COLO668 (cell line): ENCODE measurements around the gene WDPCP.
A peak's percentile ranks its signal among the peaks of the same experiment; 100 is the strongest.
"Not testable (repeated sequence)": the region's sequence is repeated elsewhere in the genome, so short reads cannot be mapped to it uniquely, and the experiment has no call there.

Source experiments
- DNase-seq: peaks from one replicate; lab custom pipeline; 2025; ENCODE audit not compliant: unreplicated experiment; lab: John Stamatoyannopoulos, UW

Gene WDPCP

DNA sequence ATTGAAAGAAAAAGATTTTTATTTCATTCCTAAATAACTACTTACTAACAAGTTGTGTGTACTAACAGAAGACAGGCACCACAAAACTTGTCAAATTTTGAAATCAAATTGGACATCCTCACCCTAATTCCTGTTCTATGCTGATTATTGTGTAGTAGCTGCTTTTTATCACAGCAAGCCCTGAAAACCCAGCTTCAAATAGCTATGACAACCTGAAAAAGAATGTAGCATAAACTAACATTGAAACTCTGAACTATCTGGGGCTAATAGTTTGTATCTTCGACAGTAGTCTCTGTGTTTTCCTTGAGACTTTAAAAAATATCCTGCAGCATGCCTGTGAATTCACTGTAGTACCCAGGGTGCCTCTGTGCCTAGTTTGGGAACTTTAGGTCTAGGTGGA, 122.6 kb downstream of the WDPCP start:
- DNase-seq, result no peak

DNA sequence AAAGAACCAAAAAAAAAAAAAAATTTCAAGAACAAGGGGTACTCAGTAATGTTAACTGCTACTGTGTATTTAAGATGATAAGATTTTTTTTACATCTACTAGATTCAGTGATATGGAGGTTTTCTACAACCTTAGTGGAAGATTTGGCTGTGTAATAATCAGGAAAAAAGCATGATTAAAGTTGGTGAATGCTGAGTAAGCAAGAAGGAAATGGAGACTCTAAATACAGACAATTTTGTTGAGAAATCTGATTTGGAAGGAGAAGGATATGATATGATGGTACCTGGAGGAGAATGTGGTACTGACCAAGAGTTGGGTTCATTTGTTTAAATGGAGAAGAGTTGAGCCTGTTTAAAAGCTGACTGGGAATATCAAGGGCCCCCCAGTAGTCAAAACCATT, 125.1 kb downstream of the WDPCP start:
- DNase-seq, result no peak

DNA sequence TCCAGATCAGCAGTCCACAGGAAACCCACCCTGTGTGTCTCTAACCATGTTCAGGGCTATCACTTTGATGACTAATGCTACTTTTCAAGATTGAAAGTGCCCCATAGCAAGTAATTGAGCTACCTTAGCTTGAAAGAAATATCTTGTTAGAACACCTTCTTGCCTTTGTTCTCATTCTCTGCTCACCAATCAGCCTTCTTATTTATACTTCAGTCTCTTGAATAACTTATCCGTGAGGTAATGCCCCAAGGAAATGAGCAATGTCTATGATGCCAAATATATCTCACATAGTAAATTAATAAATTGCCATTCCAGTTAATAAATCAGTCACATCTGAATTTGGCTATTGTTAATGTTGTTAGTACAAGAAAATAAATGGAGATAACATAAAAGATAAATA, 141.6 kb downstream of the WDPCP start:
- no peak for DNase-seq

DNA sequence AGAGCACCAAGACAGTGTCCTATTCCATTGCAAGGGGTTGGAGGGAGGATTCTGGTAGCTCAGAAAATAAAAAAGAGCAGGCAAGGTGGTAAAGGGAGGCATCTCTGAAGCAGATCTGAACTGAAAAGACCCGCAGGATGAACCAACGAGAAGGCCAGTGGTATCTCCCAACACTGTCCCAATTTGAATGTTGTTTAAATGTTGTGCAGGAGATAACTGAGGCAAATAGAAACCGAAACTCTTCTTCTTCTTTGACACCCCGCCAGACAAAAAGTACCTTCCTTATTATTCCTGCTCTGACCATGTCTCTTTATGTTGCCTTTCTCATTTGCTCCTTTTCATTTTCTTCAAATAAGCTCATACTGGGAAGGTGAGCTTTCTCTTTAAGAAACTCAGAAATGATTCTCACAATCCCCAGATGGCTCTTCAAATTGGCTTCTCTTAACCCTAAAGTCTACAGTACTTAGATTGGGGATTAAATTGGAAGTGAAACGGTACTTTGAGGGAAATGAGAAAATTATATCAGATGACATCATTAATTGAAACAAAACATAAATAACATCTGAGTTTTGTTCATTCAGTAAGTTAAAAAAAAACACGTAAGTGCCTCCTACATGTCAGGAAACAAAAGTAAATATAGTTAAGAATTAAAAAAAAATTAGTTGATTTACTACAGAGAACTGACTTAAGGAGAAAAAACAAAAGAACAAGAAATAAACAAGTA, 143.6 kb downstream of the WDPCP start:
- DNase-seq, result no peak

DNA sequence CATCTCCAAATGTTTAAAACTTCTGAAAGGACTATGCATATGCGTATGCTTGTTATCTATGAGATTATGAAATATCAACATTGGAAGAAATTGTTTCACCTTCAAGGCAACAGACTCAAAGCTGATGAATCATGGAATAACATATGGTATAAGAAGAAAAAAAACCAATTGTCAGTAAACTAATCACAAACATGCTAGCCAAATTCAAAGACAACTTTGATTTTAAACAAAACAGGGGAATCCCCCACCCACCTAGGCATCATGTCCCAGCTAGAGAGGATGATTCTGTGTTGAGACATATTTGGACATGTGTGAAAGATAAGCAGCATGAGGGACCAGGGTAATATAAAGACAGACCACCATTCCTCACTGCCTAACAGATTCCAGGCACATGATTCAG, 147.7 kb downstream of the WDPCP start:
- no peak for DNase-seq

DNA sequence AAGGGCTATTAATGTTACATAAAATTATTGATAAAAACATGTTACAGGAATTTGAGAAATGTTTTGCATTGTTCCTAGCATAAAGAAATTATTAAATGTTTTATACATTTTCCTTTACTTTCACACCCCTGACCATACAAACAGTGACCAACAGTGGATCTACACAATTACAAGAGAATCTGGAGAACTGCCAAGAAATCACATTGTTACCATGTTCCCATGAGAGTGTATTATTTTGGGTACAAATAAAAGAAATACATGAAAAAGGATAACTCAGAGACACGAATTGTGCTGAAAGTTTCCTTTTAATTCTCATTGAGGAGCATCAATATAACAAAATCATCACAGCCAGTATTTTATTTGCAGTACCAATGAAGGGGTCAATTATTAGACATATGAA, 150.1 kb downstream of the WDPCP start:
- DNase-seq, result no peak

DNA sequence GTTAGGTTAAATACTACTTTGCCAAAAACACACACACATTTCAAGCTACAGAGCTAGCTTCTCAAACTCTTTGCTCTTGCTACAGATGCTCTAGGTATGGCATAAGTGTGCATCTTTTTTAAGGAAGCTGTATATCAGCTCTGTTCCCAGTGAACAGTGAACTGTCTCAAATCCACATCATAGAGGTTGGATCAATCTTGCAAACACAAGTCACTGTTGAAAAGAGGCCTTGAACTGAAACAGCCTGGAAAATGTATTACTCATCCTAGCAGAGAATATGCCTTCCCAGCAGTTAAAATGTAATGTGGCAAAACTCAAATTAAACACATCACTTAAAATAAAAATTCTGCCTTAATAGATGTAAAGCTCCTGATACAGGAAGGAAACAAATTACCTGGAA, 151.8 kb downstream of the WDPCP start:
- DNase-seq, result no peak

DNA sequence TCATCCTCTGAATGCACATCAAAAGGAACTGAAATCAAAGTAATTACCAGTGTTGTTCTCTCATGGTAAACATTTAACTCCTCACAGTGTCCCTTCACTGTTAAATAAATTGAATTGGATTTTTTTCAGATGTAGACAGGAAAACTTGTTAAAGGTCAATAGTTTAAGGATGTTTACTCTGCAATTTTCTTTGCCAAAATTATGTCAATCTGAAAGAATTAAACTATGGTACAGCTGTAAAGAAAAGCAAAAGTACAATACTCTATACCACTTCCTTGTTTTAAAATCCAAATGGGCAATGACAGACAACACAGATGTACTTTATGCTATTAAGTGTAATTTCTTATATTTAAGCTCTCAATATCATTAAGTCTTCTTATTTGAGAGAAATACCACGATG, 153.2 kb downstream of the WDPCP start:
- DNase-seq, result no peak

DNA sequence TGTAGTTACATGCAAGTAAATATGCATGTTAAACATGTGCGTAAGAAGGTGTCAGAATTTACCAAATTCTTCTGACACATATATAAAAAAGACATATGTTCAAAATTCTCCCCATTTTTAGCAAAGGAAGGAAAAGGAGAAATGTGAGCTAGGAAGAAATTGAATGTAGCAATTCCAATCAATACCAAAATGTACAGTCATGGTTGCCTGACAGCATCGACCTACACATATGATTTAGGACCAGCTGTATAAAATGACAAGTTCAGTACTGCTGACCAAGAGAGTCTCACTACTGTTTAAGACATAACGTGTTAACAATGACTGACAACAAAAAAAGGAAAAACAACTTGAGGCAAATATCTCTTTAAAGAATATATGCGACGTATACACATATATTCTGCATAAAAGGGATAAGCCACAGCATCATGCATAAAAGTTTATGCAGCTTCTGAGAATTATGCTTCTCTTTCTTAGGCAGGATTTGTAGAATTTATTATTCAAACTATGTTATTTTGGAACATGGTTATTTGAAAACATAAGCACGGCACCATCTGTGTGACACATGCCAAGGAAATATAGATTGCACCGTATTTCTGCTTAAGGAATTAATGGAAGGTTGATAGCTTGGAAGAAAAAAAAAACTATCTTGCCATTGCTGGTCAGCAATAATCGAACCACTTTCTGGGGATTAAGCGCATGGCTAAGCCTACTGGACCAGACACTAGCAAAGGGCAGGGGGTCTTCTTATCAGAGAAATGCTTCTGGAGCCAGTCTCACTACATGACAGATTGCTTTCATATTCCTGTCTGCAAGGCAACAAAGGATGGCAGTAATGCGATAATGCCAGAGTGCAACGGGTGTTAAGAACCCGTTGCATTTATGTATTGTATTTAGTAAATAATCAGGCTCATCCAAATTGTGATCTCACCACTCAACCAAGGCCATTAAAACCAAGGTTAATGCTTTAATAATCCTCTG, 154.0 kb downstream of the WDPCP start:
- DNase-seq, result no peak

DNA sequence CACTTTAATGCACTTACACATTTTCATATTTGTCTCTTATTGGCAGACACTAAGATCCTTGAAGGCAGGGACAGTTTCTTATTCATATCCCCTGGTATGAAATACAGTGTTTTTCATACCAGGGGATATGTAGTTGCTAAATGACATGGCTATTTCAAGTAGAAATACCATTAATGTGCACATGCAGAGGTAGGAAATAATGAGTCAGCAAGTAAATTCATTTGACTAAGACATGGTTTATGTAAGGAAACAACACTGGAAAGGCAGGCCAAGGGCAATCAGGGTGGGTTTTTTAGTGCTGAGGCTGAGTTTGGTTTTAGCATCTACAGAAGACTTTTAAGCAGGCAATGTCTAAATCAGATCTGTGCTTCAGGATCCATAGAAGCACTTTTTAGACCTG, 155.9 kb downstream of the WDPCP start:
- no peak for DNase-seq

DNA sequence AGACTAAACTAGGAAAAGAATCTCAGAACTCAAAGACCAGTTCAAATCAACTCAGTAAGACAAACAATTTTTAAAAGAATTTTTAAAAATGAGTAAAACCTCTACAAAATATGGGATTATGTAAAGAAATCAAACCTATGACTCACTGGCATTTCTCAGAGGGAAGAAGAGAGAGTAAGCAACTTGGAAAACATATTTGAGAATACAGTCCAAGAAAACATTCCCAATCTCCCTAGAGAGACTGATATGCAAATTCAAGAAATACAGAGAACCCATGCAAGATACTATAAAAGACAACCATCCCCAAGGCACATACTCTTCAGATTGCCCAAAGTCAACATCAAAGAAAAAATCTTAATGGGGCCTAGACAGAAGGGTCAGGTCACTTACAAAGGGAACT, 162.7 kb downstream of the WDPCP start:
- DNase-seq, result no peak

DNA sequence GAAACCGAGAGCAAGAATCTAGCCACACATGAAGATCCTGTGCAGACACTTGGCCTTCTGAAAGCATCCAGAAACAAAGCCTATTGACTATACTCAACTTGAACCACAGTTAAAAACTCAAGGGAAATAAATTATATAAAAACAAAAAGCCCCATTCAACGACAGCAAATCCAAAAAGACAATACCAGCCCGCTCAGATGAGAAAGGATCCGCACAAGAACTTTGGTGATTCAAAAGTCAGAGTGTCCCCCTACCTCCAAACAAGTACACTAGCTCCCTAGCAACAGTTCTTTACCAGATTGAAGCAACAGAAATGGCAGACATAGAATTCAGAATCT, 163.2 kb downstream of the WDPCP start:
- no peak for DNase-seq

DNA sequence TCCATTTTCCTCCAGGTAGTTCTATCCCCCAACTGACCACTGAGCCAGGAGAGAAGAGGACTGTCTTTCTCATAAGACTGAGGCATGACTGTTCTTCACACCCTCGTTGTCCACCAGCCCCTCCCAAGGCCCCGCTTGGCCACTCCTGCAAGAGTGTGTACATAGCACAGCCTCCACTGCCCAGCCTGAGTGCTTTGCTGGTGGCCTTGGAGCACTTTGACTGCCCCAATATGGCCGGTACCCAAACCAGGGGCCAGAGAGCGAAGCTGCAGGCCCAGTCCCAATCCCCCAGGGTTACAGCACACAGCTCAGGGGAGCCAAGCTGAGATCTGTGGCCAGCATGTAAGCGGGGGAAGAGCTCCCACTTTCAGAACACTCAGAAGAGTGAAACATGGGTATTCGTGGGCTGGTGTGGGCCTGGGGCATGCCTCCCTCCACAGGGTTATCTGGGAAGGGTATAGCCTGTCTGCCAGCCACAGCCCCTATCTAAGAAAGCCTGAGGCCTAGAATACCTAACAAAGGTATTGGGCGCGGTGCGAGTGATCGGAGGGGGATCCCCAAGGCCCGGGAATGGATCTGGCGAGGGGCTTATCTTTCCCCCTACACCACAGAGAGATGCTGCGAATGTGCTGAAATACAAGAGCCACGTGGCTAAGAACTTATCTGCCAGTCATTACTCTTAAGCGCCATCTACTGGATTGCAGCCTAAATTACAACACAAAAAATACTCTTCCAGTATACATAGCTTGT, 163.8 kb downstream of the WDPCP start:
- peak; percentile 8 for DNase-seq

DNA sequence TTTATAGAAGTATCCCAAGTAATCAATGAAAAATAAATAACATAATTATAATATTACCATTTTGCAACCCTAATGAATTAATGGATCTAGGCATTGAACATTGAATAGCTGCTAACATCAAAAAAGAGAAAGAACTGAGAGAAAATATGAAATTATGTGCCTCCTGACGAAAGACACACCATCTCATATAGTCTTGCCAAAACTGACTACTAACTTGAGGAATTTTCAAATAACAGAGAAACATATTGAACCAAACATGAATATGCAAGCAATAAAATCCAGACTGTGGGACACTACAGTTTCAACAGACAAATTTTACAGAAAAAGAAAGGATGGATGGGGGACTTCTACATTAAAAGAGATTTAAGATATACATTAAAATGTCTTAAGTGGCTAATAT, 165.7 kb downstream of the WDPCP start:
- no peak for DNase-seq

DNA sequence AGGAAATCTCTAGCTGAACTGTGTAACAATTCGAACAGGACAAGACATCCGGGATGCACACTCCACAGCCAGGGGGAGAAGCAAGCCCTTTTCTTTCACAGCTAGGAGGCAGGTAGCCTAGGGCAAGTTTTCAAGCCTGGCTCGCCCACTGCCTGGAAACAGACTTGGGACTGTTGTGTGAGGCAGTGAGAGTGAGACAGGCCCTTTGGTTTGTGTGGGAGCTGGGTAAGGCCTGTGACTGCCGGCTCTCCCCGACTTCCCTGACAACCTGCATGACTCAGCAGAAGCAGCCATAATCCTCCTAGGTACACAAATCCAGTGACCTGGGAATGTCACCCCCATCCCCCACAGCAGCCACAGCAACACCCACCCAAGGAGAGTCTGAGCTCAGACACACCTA, 179.7 kb downstream of the WDPCP start:
- DNase-seq, result no peak

DNA sequence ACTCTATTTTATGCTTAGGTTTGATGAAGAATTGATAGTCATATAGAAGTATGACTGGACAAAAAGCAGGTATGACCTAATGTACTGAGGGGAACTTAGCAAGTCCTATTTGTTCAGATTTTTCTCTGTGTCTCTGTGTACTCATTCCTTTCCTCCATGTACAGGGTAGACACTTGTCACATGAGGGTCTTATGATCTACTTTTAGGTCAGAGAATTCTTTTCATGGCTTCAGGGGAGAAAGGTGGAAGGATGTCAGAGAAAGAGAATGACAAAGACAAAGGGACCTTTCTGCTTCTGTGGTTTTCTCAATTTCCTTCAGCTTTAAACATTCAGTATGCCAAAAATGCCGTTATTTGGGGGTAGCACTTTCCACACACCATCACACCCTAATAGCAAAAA, 181.6 kb downstream of the WDPCP start:
- no peak for DNase-seq

DNA sequence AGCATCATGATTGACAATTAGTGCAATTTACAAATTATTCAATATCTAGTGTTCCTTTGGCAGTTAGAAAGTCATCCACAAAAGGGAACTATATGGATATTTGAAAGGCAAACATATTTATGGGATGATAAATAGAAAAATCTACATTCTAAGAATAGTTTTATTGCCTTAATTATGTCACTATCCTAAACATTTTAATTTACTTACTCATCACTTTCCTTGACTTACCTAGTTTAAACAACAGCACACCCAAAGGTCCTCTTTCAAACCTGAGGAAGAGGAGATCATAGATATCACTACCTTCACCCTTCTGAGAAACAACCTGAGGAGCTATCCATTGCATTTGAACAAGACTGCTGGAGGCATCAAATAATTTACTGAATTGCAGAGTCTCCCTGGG, 184.5 kb downstream of the WDPCP start:
- no peak for DNase-seq

DNA sequence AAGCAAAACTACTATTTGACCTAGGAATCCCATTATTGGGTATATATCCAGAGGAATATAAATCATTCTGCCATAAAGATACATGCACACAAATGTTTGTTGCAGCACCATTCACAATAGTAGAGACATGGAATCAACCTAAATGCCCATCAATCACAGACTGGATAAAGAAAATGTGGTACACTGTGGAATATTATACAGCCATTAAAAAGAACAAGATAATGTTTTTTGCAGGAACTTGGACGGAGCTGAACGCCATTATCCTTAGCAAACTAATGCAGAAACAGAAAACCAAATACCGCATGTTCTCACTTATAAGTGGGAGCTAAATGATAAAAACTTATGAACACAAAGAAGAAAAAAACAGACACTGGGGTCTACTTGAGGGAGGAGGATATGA, 185.4 kb downstream of the WDPCP start:
- not testable (repeated sequence) for DNase-seq

DNA sequence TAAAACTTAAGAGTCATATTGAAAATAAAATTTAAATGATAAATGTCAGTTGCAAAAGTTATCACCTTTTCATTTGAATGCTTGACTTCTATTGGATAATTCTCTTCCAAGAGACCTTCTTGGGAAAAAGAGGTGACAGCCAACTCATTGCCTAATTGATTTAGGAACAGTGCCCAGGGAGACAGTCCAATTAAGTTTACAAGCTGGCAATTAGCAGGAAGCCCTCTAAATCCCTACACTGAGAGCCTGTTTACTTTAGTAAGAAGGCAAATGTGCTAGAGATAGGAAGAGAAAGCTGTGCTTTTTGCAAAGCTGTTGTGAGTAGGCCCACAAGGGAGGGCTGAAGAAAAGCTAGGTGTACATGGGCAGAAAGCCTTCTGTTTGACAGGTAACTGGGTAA, 189.1 kb downstream of the WDPCP start:
- no peak for DNase-seq

DNA sequence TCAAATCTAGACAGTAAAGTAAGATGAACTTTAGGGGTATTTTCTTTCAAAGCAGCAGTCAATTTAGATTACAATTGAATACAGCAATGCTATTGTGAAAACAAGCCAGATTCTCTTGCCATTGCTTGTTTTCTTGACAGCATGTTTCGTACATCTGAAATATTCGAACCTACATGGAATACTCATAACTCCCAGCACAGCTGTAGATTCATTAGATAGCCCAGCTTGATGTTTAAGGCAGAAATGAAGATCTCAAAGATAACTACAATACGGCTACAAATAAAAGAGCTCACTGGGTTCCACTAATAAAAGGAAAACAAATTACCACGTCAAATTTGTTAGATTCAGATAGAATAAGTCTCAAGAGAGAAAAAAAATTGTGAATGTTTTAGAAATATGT, 208.8 kb downstream of the WDPCP start:
- DNase-seq, result no peak

DNA sequence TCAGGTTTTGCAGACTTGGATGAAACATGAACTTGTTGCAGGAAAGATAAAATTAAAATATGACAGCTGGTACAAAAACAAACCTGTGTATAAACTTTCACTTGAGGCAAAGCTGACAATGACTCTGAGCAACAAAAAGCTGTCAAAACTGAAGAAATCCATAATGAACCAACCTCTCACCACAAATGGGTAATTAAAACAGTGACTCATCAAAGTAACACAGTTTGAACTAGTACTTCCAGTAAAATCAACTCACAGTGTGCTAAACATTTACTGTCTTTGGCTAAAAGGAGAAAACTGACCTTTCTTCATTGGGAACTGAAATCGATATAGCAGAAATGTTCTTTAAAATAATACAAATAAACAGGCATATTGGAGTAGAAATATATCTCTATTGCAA, 209.7 kb downstream of the WDPCP start:
- DNase-seq, result no peak

DNA sequence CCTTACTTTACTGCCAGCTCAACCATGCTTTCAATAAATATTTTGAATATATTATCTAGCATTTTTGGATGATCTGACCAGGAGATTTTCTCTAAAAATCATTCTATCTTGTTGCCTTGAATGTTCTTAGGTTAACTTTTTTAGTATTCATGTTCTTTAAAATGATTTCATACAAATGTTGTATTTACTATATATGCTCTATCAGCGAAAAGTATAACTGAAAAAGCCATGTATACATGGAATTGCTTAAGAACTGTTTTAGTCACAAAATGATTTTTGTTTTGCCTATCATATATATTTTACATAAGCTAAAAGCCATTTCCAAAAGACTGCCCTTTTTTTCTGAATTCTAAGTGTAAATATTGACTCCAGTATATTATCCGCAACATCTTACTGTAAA, 213.9 kb downstream of the WDPCP start:
- DNase-seq, result no peak
